Measurements from ENCODE around the gene BDH1.

GRCh38 chr3:197505796-197506548 lies 49.8 kb downstream of the BDH1 start:
- TF ChIP-seq CTCF (IDR thresholded peaks at IDR 0.05) (no peak), POLR2A (IDR thresholded peaks at IDR 0.05) (no peak)

Measured in testis (tissue), 2 donors.